ENCODE measurements around the gene TAF1C. TPM values are rescaled to one million over a fixed set of nuclear protein-coding genes. Genes with fewer than 3 reads are reported as not detected.

TAF1C gene
- total RNA-seq, 1 experiment from 2014 or later, result 31.9 TPM

DNA sequence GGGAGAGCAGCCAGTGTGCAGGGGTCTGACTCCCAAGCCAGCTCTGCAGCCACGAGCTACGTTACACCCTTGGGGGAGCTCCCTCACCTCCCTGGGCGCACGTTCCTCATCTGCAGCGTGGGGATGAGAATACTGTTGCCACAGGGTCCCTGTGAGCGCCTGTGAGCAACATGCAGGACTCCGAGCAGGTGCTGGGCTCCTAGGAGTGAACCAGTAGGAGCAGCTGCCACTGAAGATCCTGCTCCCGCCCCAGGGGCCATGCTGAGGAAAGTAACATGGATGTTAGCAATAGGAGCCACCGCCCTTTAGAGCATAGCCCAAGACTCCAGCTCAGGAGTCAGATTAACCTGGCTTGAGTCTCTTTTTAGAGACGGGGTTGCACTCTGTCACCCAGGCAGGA lies 25.8 kb downstream of the TAF1C start:
- intact Hi-C loops (cut with micrococcal nuclease; ENCODE audit: unreplicated experiment), result no loop called here
- POLR2A ChIA-PET, result no interaction called here
- no TSS peak for BruUV-seq (replicated peaks)

DNA sequence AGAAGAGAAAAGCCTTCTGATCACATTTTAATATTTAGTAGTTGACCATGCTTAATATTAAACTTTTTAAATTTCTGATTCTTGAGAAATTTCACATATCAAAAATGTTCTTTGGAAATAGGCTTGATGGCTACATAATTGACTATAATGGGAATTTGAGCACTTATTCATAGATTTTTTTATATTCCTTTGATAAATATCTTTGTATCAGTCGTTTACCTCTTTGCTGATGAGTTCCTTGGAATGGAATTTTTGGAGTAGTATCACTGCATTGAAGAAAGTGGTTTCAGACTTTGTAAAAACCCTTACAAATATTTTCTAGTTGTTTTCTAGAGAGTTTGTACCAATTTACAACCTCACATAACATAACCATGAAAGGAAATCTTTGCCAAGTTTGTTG lies 27.1 kb downstream of the TAF1C start:
- TF ChIP-seq SIN3A (IDR thresholded peaks at IDR 0.05; ENCODE audit: borderline replicate concordance, insufficient read depth, low read depth, low read length), result no peak
- TF ChIP-seq TCF7L2 (IDR thresholded peaks at IDR 0.05; ENCODE audit: low read depth, low read length), result no peak
- TF ChIP-seq, protein P1, sequence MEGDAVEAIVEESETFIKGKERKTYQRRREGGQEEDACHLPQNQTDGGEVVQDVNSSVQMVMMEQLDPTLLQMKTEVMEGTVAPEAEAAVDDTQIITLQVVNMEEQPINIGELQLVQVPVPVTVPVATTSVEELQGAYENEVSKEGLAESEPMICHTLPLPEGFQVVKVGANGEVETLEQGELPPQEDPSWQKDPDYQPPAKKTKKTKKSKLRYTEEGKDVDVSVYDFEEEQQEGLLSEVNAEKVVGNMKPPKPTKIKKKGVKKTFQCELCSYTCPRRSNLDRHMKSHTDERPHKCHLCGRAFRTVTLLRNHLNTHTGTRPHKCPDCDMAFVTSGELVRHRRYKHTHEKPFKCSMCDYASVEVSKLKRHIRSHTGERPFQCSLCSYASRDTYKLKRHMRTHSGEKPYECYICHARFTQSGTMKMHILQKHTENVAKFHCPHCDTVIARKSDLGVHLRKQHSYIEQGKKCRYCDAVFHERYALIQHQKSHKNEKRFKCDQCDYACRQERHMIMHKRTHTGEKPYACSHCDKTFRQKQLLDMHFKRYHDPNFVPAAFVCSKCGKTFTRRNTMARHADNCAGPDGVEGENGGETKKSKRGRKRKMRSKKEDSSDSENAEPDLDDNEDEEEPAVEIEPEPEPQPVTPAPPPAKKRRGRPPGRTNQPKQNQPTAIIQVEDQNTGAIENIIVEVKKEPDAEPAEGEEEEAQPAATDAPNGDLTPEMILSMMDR (IDR thresholded peaks at IDR 0.05), result no peak
- TF ChIP-seq POLR2AphosphoS5 (IDR thresholded peaks at IDR 0.05; ENCODE audit: low read depth, low read length), result no peak
- TF ChIP-seq, protein P2, sequence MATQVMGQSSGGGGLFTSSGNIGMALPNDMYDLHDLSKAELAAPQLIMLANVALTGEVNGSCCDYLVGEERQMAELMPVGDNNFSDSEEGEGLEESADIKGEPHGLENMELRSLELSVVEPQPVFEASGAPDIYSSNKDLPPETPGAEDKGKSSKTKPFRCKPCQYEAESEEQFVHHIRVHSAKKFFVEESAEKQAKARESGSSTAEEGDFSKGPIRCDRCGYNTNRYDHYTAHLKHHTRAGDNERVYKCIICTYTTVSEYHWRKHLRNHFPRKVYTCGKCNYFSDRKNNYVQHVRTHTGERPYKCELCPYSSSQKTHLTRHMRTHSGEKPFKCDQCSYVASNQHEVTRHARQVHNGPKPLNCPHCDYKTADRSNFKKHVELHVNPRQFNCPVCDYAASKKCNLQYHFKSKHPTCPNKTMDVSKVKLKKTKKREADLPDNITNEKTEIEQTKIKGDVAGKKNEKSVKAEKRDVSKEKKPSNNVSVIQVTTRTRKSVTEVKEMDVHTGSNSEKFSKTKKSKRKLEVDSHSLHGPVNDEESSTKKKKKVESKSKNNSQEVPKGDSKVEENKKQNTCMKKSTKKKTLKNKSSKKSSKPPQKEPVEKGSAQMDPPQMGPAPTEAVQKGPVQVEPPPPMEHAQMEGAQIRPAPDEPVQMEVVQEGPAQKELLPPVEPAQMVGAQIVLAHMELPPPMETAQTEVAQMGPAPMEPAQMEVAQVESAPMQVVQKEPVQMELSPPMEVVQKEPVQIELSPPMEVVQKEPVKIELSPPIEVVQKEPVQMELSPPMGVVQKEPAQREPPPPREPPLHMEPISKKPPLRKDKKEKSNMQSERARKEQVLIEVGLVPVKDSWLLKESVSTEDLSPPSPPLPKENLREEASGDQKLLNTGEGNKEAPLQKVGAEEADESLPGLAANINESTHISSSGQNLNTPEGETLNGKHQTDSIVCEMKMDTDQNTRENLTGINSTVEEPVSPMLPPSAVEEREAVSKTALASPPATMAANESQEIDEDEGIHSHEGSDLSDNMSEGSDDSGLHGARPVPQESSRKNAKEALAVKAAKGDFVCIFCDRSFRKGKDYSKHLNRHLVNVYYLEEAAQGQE (IDR thresholded peaks at IDR 0.05; ENCODE audit: insufficient read depth in 1 of 2, low read depth in 2 of 2, low read length in 1 of 2), result no peak
- CTCF ChIA-PET, result no interaction called here
- no peak for ATAC-seq
- no TSS peak for BruUV-seq (replicated peaks)
- DNase-seq (ENCODE audit: low read depth, low spot score), result no peak
- in situ Hi-C loops (cut with HindIII; ENCODE audit: low pct_unique_long_range_greater_than_20kb, low sequenced_read_pairs), result no loop called here
- H3K4me3 ChIP-seq (ENCODE audit: low read depth in 2 of 2, low read length in 2 of 2), result no peak overlapping the region
- no peaks in the 10 kb centered on the region for H3K9me3 ChIP-seq (ENCODE audit: control insufficient read depth, insufficient read depth, low read depth, low read length)
- no peak overlapping the region for H3K27ac ChIP-seq (ENCODE audit: low read length)
- POLR2A ChIA-PET, result no interaction called here
- no peaks in the 10 kb centered on the region for H3K36me3 ChIP-seq (ENCODE audit: control insufficient read depth, insufficient read depth, low read length)
- intact Hi-C loops (cut with micrococcal nuclease; ENCODE audit: unreplicated experiment), result no loop called here
- no peaks in the 10 kb centered on the region for H3K27me3 ChIP-seq (ENCODE audit: control insufficient read depth, insufficient read depth, low read length)
- H3K4me1 ChIP-seq (ENCODE audit: control insufficient read depth, insufficient read depth, low read length), result no peaks in the 10 kb centered on the region; the same call in 1 of the 2 replicates

More for the DNA sequence above, 25.8 kb downstream of the TAF1C start:
- in situ Hi-C loops (cut with HindIII; ENCODE audit: low pct_unique_long_range_greater_than_20kb, low sequenced_read_pairs), result no loop called here
- TF ChIP-seq POLR2AphosphoS5 (IDR thresholded peaks at IDR 0.05; ENCODE audit: low read depth, low read length) (no peak), TCF7L2 (IDR thresholded peaks at IDR 0.05; ENCODE audit: low read depth, low read length) (no peak), SIN3A (IDR thresholded peaks at IDR 0.05; ENCODE audit: borderline replicate concordance, insufficient read depth, low read depth, low read length) (no peak)
- TF ChIP-seq, protein P2 (IDR thresholded peaks at IDR 0.05; ENCODE audit: insufficient read depth in 1 of 2, low read depth in 2 of 2, low read length in 1 of 2), result no peak
- TF ChIP-seq, protein P1 (IDR thresholded peaks at IDR 0.05), result no peak
- CTCF ChIA-PET, result no interaction called here
- H3K27me3 ChIP-seq (ENCODE audit: control insufficient read depth, insufficient read depth, low read length), result 0 out of 2 replicates have a peak, but pooled peaks cover 3% of the 10 kb centered on the region
- no peaks in the 10 kb centered on the region; the same call in 1 of the 2 replicates for H3K4me1 ChIP-seq (ENCODE audit: control insufficient read depth, insufficient read depth, low read length)
- ATAC-seq (no peak), DNase-seq (ENCODE audit: low read depth, low spot score) (no peak)
- no peaks in the 10 kb centered on the region for H3K36me3 ChIP-seq (ENCODE audit: control insufficient read depth, insufficient read depth, low read length)
- H3K4me3 ChIP-seq (ENCODE audit: low read depth in 2 of 2, low read length in 2 of 2), result no peak overlapping the region
- H3K9me3 ChIP-seq (ENCODE audit: control insufficient read depth, insufficient read depth, low read depth, low read length), result no peaks in the 10 kb centered on the region
- H3K27ac ChIP-seq (ENCODE audit: low read length), result no peak overlapping the region
